IPS-20b (cell line): Measurements from ENCODE around the gene COL5A3.
A peak's percentile ranks its signal among the peaks of the same experiment; 100 is the strongest.

Experiments
- H3K27ac ChIP-seq: one replicate; pipeline ENCODE4 v1.5.1; 2013; ENCODE audit warnings: low read length
- H3K27me3 ChIP-seq: 2 replicates; pipeline ENCODE4 v1.6.1; 2013; ENCODE audit warnings: mild to moderate bottlenecking, low read length, inconsistent platforms; ENCODE audit not compliant: insufficient read depth
- H3K36me3 ChIP-seq: 2 replicates; pipeline ENCODE4 v1.6.1; 2013; ENCODE audit warnings: low read depth, mild to moderate bottlenecking, inconsistent platforms, low read length, moderate library complexity; ENCODE audit not compliant: insufficient read depth
- H3K4me1 ChIP-seq: 2 replicates; pipeline ENCODE4 v1.6.1; 2013; ENCODE audit warnings: mild to moderate bottlenecking, control low read depth, inconsistent platforms, low read length, moderate library complexity; ENCODE audit not compliant: insufficient read depth
- H3K4me3 ChIP-seq: 2 replicates; pipeline ENCODE4 v1.5.1; 2013; ENCODE audit warnings: mild to moderate bottlenecking, low read length, inconsistent platforms
- H3K9ac ChIP-seq: 2 replicates; pipeline ENCODE4 v1.6.1; 2013; ENCODE audit warnings: low read depth, mild to moderate bottlenecking, inconsistent platforms, low read length, moderate library complexity
- H3K9me3 ChIP-seq: 2 replicates; pipeline ENCODE4 v1.6.1; 2013; ENCODE audit warnings: mild to moderate bottlenecking, low read depth, low read length, inconsistent platforms; ENCODE audit not compliant: insufficient read depth

The COL5A3 gene

DNA sequence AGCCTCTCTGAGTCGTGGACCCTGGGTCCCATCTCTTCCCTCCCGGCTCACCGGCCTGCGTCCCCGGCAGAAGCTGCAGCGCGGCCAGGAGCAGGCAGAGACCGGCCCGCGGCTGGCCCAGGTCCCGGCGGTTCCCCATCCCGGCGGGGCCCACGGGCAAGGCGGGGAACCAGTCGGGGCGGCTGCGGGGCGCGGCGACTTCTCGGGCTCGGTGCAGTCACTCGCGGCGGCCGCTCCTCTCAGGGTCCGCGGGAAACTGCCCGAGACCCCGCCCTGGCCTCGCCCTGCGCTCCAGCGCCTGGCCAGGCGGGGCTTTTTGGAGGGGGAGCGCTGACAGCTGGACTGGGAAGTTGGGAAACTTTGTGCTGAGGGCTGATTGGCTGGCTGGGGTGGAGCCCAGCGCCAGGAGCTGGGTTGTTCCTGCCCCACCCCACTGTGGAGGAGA is at the start of gene COL5A3:
COL5A3 (minus strand) TSS at position 258 of the 445 bp plus-strand sequence; CDS start at position 139, 119 bp downstream.
- Histone ChIP-seq H3K4me3 (peak within 1 kb of the TSS; percentile 27), H3K27me3 (peaks cover 55% of the 10 kb centered on the region), H3K9ac (no peak within 1 kb of the TSS), H3K4me1 (peaks cover 4% of the 10 kb centered on the region), H3K9me3 (no peaks in the 10 kb centered on the region), H3K27ac (no peak within 1 kb of the TSS), H3K36me3 (no peaks in the 10 kb centered on the region)

- H3K27me3 ChIP-seq = peaks cover 17% of the 10 kb centered on the region
- H3K9ac ChIP-seq = no peak overlapping the region
- no peaks in the 10 kb centered on the region for H3K4me1 ChIP-seq
- H3K36me3 ChIP-seq = no peaks in the 10 kb centered on the region
- H3K27ac ChIP-seq = no peak overlapping the region
- H3K4me3 ChIP-seq = no peak overlapping the region
- no peaks in the 10 kb centered on the region for H3K9me3 ChIP-seq
Observed at GRCh38 chr19:10052602-10053360, 42.5 kb upstream of the COL5A3 start.

DNA sequence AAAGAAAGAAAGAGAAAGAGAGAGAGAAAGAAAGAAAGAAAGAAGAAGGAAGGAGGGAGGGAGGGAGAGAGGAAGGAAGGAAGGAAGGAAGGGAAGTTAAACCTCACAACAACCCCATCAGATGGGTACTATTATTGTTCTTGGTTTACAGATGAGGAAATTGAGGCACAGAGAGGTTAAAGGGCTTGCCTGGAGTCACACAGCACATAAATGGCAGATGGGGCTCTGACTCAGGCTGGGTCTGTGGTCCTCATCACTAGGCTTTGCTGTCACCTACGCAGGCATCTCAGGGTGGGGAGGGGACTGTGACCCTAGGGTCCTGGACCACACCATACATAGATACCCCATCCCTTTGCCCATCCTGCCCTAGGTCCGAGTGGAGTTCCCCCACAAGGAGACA is 39.3 kb upstream of the COL5A3 start:
- Histone ChIP-seq H3K27ac (no peak overlapping the region), H3K9me3 (no peaks in the 10 kb centered on the region), H3K4me3 (no peak overlapping the region), H3K36me3 (no peaks in the 10 kb centered on the region), H3K4me1 (no peaks in the 10 kb centered on the region), H3K27me3 (peaks cover 31% of the 10 kb centered on the region), H3K9ac (no peak overlapping the region)

GRCh38 chr19:10045371-10045770 is 35.1 kb upstream of the COL5A3 start:
- peaks cover 51% of the 10 kb centered on the region for H3K27me3 ChIP-seq
- H3K9me3 ChIP-seq = no peaks in the 10 kb centered on the region
- H3K9ac ChIP-seq = no peak overlapping the region
- no peaks in the 10 kb centered on the region for H3K4me1 ChIP-seq
- H3K4me3 ChIP-seq = no peak overlapping the region
- no peak overlapping the region for H3K27ac ChIP-seq
- no peaks in the 10 kb centered on the region for H3K36me3 ChIP-seq

- no peak overlapping the region for H3K4me3 ChIP-seq
- H3K9ac ChIP-seq = no peak overlapping the region
- no peaks in the 10 kb centered on the region for H3K9me3 ChIP-seq
- no peak overlapping the region for H3K27ac ChIP-seq
- H3K36me3 ChIP-seq = no peaks in the 10 kb centered on the region
- H3K27me3 ChIP-seq = peaks cover 48% of the 10 kb centered on the region
- no peaks in the 10 kb centered on the region for H3K4me1 ChIP-seq
Observed at GRCh38 chr19:10044390-10044789, 34.1 kb upstream of the COL5A3 start.

DNA sequence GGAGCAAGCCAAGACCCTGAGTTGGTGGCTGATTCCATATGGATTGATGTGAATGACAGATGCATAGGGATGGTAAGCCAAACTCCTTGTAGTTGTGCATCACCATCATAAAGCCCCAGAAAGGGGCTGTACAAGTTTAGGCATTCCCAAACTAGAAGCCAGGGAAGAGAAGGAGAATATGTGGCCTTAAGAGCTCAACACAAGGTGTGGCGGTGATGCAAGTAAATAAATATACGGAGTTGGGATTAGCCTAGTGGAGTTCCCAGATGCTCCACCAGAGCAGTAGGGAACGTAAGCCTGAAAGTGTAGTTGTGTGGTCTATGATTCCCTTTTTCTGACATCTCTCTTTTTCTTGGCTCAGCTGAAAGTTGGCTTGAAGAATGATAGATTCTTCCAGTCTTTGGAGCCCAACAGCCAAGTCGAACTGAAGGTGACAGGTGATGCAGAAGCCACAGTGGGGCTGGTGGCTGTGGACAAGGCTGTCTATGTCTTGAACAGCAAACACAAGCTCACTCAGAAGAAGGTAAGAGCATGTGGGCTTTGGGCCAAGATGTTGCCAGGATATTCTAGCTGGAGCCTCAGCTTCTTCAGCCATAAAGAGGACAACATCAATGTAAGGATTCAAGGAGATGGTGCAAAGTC is 33.1 kb upstream of the COL5A3 start:
- Histone ChIP-seq H3K4me3 (no peak overlapping the region), H3K9me3 (no peaks in the 10 kb centered on the region), H3K27me3 (peaks cover 58% of the 10 kb centered on the region), H3K27ac (no peak overlapping the region), H3K36me3 (no peaks in the 10 kb centered on the region), H3K9ac (no peak overlapping the region), H3K4me1 (no peaks in the 10 kb centered on the region)

GRCh38 chr19:10037809-10038208 is 27.5 kb upstream of the COL5A3 start:
- Histone ChIP-seq H3K4me1 (no peaks in the 10 kb centered on the region), H3K27ac (no peak overlapping the region), H3K9me3 (no peaks in the 10 kb centered on the region), H3K27me3 (peaks cover 52% of the 10 kb centered on the region), H3K9ac (no peak overlapping the region), H3K4me3 (no peak overlapping the region), H3K36me3 (no peaks in the 10 kb centered on the region)

- no peaks in the 10 kb centered on the region for H3K9me3 ChIP-seq
- H3K27ac ChIP-seq = no peak overlapping the region
- H3K4me3 ChIP-seq = no peak overlapping the region
- no peaks in the 10 kb centered on the region for H3K4me1 ChIP-seq
- H3K9ac ChIP-seq = no peak overlapping the region
- H3K36me3 ChIP-seq = no peaks in the 10 kb centered on the region
- H3K27me3 ChIP-seq = peaks cover 49% of the 10 kb centered on the region
Observed at GRCh38 chr19:10037367-10037766, 27.1 kb upstream of the COL5A3 start.

DNA sequence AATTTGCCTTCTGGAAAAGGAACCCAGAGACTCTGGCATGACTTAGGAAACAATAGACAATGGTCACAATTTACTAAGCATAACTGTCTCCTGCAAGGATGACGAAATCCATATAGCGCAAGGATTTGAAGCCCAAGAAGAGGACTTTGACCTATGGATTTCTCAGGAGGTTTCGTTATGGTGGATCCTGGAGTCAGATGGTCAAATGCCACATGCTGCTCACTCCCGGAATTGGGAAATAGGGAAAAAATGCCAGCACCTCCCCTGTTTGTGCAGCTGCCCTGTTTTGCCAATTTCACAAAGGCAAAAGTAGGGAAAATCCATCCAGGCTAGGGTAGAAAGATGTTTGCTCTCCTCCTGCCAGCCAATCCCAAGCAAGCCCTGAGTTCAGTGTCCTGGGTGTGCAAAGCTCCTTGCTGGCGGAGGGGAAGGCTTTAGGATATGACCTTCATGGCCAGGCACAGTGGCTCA is 26.3 kb upstream of the COL5A3 start:
- Histone ChIP-seq H3K9me3 (no peaks in the 10 kb centered on the region), H3K9ac (no peak overlapping the region), H3K27me3 (peaks cover 43% of the 10 kb centered on the region), H3K36me3 (no peaks in the 10 kb centered on the region), H3K4me1 (no peaks in the 10 kb centered on the region), H3K4me3 (no peak overlapping the region), H3K27ac (no peak overlapping the region)

DNA sequence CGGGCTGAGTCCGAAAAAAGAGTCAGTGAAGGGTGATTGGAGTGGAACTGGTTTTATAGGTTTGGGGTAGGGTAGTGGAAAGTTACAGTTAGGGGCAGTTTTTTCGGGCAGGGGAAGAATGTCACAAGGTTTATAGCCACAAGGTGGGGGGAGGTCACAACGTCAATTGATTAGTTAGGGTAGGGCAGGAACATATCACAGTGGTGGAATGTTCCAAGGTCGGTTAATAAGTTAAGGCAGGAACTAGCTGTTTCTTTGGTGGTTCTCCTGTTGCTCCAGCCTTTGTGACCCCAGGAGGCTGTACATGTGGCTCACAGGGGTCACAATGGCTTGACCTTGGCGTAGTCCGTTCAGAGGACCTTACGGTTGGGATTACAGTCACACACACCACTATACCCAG is 23.3 kb upstream of the COL5A3 start:
- Histone ChIP-seq H3K9me3 (no peaks in the 10 kb centered on the region), H3K27me3 (peaks cover 26% of the 10 kb centered on the region), H3K4me3 (no peak overlapping the region), H3K36me3 (no peaks in the 10 kb centered on the region), H3K27ac (no peak overlapping the region), H3K9ac (no peak overlapping the region), H3K4me1 (no peaks in the 10 kb centered on the region)

- Histone ChIP-seq H3K9ac (no peak overlapping the region), H3K36me3 (no peaks in the 10 kb centered on the region), H3K27me3 (peaks cover 11% of the 10 kb centered on the region), H3K4me3 (peak overlapping the region; percentile 40; the same call in 1 of the 2 replicates), H3K27ac (no peak overlapping the region), H3K4me1 (peaks cover 2% of the 10 kb centered on the region; the same call in 1 of the 2 replicates), H3K9me3 (no peaks in the 10 kb centered on the region)
Observed at GRCh38 chr19:10027158-10027997, 17.1 kb upstream of the COL5A3 start.
